NOMO-1 (cell line): ENCODE results near the gene TANGO6.
"Not testable (repeated sequence)": the region's sequence is repeated elsewhere in the genome, so short reads cannot be mapped to it uniquely, and the experiment has no call there.

ENCODE experiments used
- DNase-seq, 2 experiments: peaks; one replicate each; lab custom pipeline; 2025; ENCODE audit not compliant: unreplicated experiment in 2 of 2; lab: John Stamatoyannopoulos, UW

Gene TANGO6

GRCh38 chr16:69048328-69049120 lies 205.2 kb downstream of the TANGO6 start:
- DNase-seq: no peak

DNA sequence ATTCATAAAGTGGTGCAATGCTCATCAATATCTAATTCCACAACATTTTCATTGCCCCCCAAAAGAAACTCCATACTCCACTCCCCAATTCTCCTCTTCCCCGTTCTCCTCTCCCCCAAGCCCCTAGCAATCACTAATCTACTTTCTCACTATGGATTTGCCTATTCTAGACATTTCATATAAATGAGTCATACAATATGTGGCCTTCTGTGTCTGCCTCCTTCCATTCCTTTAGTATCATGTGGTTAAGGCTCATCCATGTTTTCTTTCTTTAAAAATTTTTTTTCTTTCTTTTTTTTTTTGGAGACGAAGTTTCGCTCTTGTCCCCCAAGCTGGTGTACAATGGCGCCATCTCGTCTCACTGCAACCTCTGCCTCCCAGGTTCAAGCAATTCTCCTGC lies 205.8 kb downstream of the TANGO6 start:
- DNase-seq: no peak

DNA sequence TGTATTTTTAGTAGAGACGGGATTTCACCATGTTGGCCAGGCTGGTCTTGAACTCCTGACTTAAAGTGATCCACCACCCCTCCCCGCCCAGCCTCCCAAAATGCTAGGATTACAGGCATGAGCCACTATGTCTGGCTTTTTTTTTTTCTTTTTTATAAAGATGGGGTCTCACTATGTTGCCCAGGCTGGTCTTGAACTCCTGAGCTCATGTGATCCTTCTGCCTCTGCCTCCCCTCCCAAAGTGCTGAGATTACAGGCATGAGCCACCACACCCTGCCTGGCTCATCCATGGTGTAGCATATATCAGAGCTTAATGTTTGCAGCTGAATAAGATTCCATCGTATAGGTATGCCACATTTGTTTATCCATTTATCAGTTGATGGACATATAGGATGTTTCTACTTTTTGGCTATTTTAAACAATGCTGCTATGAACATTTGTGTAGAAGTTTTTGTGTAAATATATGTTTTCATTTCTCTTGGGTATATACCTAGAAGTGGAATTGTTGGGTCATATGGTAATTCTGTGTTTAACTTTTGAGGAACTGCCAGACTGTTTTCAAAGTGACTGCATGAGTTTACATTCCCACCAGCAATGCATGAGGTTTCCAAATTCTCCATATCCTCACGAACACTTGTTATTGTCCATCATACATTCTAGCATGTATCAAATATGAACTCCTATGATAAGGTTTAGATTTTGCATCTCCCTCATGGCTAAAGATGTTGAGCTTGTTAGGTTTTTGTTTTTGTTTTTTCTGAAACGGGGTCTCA lies 206.5 kb downstream of the TANGO6 start:
- no peak for DNase-seq

DNA sequence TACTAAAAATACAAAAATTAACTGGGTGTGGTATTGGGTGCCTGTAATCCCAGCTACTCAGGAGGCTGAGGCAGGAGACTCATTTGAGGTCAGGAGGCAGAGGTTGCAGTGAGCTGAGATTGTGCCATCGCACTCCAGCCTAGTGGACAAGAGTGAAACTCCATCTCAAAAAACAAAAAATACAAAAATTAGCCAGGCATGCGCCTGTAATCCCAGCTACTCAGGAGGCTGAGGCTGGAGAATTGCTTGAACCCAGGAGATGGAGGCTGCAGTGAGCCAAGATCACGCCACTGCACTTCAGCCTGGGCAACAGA lies 208.1 kb downstream of the TANGO6 start:
- DNase-seq: not testable (repeated sequence)

DNA sequence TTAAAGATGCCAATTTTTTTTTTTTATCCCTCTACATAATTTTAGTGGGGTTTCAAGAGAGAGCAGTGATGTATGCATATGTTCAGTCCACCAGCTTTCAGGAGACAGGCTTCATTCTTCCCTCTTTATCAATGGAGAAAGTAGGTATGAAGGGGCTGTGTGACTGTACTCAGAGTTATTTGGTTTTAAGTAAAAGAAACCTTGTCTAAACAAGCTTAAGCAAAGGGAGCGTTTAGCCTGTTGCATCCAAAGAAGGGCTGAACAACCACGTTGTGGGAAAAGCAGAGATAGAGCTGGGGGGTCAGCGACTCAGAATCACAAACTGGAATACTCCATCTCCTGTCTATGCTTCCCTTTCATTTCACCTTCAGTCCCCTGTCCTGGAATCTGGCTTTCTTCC lies 211.7 kb downstream of the TANGO6 start:
- no peak for DNase-seq

- no peak for DNase-seq
Observed at GRCh38 chr16:69055980-69056379, 212.6 kb downstream of the TANGO6 start.

GRCh38 chr16:69056421-69056820 lies 213.1 kb downstream of the TANGO6 start:
- no peak for DNase-seq

DNA sequence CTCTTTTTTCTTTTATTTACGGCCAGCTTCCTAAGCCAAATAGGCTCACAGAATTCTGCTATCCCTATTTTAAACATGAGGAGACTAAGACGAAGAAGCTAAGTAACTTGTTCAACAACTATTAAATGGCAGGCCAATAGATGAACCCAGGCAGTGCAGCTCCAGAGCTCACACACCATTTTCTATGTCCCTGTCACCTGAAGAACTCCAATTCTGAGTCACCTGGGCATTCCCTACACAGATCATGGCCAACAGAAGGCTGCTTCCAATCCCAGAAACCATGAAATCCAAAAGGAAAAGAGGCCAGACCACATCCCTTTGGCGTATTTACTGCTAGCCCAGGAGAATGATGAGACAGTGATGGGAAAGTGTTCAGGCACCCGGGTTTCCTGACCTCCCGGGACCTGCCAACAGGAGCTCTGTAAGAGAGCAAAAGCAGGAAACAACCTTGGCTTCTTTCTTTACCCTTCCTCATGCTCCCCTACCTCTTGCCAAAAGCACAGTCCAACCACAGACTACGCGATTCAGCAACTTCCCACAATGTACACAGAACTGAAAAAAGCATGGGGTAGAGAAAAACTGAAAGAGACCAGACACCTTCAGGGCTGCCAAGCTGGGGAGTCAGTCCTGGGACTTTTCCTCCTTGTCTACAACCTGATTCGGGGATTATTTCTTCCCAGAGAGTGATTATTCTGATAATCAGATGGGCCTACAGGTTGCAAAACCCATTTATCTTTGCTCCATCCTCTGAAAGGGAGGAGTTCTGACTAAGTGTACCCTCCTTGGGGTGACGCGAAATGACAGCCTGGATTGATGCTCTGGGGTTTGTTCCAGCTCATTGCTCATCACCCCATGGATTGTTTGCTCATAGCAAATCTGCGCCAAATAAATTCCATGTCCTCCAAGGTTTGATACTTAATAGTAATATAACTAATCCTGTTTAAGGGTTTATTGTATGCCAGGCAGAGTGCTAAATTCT lies 214.4 kb downstream of the TANGO6 start:
- peak in 1 of 2 experiments; percentile 2 for DNase-seq

GRCh38 chr16:69063491-69063890 lies 220.2 kb downstream of the TANGO6 start:
- not testable (repeated sequence) for DNase-seq

- no peak for DNase-seq
Observed at GRCh38 chr16:69064124-69064763, 220.9 kb downstream of the TANGO6 start.

DNA sequence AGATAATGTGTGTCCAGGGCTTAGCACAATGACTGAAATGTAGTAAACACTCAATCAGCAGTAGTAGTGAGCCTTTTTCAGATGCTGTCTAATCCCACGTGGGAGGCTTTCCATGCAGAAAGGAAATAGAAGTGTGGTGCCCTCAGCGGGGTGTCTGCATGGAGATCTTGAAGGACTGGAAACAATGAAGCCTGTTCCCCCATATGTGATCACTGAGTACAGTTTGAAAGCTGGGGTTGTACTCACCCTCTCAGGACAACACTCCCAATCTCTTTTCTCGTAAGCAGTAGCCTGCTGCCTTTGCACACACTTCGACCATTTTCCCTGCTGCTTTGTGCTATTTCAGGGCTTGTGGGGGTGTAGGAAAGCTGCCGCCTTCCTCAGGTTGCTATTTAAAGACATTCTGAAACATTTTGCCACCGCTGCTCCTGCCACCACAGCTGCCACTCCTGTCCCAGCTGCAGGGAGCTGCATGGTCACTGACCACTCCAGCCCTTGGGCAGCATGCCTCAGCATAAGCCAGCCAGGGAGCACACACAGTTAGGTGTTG lies 221.5 kb downstream of the TANGO6 start:
- no peak for DNase-seq

GRCh38 chr16:69069504-69069903 lies 226.2 kb downstream of the TANGO6 start:
- no peak for DNase-seq

GRCh38 chr16:69071036-69071435 lies 227.7 kb downstream of the TANGO6 start:
- DNase-seq: no peak

GRCh38 chr16:69072640-69072974 lies 229.3 kb downstream of the TANGO6 start:
- DNase-seq: no peak

- DNase-seq: no peak
Observed at GRCh38 chr16:69073181-69073702, 229.9 kb downstream of the TANGO6 start.

- no peak for DNase-seq
Observed at GRCh38 chr16:69077251-69077650, 233.9 kb downstream of the TANGO6 start.

DNA sequence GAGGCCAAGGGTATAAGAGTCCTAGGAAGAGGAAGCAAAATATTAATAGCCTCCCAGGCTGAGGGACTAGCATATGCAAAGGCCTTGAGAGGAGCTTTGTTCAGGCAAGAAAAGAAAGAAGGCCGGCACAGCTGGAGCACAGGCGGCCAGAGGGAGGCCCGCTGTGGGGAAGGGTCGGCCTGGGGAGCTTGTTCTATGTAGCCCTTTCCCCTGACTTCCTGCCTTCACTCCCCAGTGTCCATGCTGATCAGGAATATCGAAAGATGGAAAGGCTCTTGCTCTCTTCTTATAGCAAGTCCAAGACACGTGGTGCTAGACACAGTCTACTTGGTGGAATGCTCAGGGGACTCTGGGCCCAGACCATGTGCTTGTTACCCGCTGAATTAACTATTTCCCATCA lies 234.7 kb downstream of the TANGO6 start:
- no peak for DNase-seq

- no peak for DNase-seq
Observed at GRCh38 chr16:69079697-69080096, 236.4 kb downstream of the TANGO6 start.

DNA sequence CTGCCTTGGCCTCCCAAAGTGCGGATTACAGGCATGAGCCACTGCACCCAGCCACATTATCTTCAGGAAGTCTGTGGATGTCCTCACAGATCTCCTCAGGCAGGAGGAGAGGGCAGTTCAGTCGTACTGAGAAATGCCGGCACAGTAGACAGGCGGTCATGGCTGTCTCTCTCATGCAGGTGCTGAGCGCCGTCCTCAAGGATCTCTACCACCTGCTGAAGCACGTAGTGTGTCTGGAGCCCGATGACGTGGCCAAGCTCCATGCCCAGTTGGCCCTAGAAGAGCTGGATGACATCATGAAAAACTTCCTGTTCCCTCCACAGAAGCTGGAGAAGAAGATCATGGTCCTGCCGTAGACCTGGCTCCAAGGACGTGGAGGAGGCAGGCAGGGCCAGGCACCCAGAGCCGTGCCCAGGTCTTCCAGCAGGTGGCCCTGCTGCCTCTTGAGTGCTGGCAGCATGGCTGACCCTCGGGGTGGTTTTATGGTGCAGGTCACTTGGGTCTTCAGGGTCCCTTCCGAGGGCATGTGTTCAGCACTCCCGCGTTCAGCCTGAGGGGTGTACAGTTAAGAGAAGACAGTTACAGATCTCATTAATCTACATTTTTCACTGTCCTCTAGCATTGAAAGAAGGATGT lies 240.1 kb downstream of the TANGO6 start:
- DNase-seq: no peak

GRCh38 chr16:69084289-69084688 lies 241.0 kb downstream of the TANGO6 start:
- DNase-seq: no peak
